ENCODE measurements around the gene LRP1.

LRP1 gene

DNA sequence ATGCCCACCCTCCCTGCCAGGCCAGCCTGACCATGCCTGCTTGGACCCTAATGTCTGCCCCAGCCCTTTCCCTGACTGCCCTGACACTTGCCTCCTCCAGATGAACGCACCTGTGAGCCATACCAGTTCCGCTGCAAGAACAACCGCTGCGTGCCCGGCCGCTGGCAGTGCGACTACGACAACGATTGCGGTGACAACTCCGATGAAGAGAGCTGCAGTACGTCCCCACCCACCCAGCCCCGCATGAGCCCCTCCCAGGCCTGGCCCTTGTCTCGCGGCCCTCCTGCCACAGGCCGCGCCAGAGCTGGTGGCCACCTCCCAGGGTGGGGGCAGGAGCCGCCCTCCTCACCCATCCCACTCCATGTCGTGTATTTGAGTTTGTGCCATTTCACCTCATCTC lies 74.0 kb downstream of the LRP1 start:
- TF ChIP-seq FOXP2 (optimal IDR thresholded peaks at IDR 0.05; ENCODE audit: borderline replicate concordance, extremely low read depth, extremely low read length, insufficient read depth) (no peak), POLR2AphosphoS5 (IDR thresholded peaks at IDR 0.05; ENCODE audit: low read depth, low read length) (no peak), TAF1 (IDR thresholded peaks at IDR 0.05; ENCODE audit: borderline replicate concordance, insufficient read depth, low read length) (no peak), SIN3A (IDR thresholded peaks at IDR 0.05; ENCODE audit: borderline replicate concordance, insufficient read depth, low read length) (no peak)
- TF ChIP-seq, protein P1, sequence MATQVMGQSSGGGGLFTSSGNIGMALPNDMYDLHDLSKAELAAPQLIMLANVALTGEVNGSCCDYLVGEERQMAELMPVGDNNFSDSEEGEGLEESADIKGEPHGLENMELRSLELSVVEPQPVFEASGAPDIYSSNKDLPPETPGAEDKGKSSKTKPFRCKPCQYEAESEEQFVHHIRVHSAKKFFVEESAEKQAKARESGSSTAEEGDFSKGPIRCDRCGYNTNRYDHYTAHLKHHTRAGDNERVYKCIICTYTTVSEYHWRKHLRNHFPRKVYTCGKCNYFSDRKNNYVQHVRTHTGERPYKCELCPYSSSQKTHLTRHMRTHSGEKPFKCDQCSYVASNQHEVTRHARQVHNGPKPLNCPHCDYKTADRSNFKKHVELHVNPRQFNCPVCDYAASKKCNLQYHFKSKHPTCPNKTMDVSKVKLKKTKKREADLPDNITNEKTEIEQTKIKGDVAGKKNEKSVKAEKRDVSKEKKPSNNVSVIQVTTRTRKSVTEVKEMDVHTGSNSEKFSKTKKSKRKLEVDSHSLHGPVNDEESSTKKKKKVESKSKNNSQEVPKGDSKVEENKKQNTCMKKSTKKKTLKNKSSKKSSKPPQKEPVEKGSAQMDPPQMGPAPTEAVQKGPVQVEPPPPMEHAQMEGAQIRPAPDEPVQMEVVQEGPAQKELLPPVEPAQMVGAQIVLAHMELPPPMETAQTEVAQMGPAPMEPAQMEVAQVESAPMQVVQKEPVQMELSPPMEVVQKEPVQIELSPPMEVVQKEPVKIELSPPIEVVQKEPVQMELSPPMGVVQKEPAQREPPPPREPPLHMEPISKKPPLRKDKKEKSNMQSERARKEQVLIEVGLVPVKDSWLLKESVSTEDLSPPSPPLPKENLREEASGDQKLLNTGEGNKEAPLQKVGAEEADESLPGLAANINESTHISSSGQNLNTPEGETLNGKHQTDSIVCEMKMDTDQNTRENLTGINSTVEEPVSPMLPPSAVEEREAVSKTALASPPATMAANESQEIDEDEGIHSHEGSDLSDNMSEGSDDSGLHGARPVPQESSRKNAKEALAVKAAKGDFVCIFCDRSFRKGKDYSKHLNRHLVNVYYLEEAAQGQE (IDR thresholded peaks at IDR 0.05; ENCODE audit: insufficient read depth in 1 of 2, low read depth in 2 of 2, low read length in 2 of 2), result no peak

DNA sequence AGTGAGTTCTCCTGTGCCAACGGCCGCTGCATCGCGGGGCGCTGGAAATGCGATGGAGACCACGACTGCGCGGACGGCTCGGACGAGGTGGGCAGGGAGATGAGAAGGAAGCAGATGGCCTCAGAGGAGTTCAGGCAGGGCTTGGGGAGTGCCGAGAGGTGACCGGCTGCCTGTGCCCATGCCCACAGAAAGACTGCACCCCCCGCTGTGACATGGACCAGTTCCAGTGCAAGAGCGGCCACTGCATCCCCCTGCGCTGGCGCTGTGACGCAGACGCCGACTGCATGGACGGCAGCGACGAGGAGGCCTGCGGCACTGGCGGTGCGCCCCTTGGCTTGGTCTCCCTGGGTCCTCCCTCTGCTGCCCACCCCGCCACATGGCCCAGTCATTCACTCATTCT lies 74.9 kb downstream of the LRP1 start:
- TF ChIP-seq TAF1 (IDR thresholded peaks at IDR 0.05; ENCODE audit: borderline replicate concordance, insufficient read depth, low read length), result no peak
- no peak for TF ChIP-seq SIN3A (IDR thresholded peaks at IDR 0.05; ENCODE audit: borderline replicate concordance, insufficient read depth, low read length)
- no peak for TF ChIP-seq FOXP2 (optimal IDR thresholded peaks at IDR 0.05; ENCODE audit: borderline replicate concordance, extremely low read depth, extremely low read length, insufficient read depth)
- TF ChIP-seq, protein P1 (IDR thresholded peaks at IDR 0.05; ENCODE audit: insufficient read depth in 1 of 2, low read depth in 2 of 2, low read length in 2 of 2), result no peak
- no peak for TF ChIP-seq POLR2AphosphoS5 (IDR thresholded peaks at IDR 0.05; ENCODE audit: low read depth, low read length)

DNA sequence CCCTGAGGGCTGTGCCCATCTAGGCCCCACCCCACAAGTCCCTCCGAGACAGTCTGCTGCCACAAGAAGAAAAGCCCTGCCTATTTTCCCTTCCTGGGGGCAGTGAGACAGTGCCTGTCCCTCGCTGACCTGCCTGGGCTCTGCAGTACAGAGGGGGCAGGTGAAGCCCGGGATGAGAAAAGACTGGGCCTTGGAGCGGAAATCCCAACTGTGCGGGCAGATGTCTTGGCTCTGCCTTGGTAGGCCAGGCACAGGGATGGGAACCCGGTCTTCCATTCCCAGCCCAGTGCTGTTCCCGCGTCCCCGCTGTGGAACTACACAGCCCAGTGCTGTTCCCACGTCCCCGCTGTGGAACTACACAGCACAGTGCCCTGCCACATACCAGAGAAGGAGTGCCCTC lies 75.5 kb downstream of the LRP1 start:
- TF ChIP-seq TAF1 (IDR thresholded peaks at IDR 0.05; ENCODE audit: borderline replicate concordance, insufficient read depth, low read length) (no peak), SIN3A (IDR thresholded peaks at IDR 0.05; ENCODE audit: borderline replicate concordance, insufficient read depth, low read length) (no peak), FOXP2 (optimal IDR thresholded peaks at IDR 0.05; ENCODE audit: borderline replicate concordance, extremely low read depth, extremely low read length, insufficient read depth) (no peak), POLR2AphosphoS5 (IDR thresholded peaks at IDR 0.05; ENCODE audit: low read depth, low read length) (no peak)
- TF ChIP-seq, protein P1 (IDR thresholded peaks at IDR 0.05; ENCODE audit: insufficient read depth in 1 of 2, low read depth in 2 of 2, low read length in 2 of 2), result no peak

DNA sequence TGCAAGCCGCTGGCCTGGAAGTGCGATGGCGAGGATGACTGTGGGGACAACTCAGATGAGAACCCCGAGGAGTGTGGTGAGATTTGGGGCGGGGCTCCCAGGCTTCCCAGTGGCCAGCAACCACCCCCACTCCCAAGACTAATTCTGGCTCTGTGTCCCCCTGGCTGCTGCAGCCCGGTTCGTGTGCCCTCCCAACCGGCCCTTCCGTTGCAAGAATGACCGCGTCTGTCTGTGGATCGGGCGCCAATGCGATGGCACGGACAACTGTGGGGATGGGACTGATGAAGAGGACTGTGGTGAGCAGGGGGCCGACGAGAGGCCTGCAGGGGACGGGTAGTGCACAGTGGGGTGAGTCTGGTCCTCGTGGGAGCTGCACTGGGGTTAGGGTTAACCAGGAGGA lies 76.2 kb downstream of the LRP1 start:
- no peak for TF ChIP-seq TAF1 (IDR thresholded peaks at IDR 0.05; ENCODE audit: borderline replicate concordance, insufficient read depth, low read length)
- no peak for TF ChIP-seq POLR2AphosphoS5 (IDR thresholded peaks at IDR 0.05; ENCODE audit: low read depth, low read length)
- TF ChIP-seq, protein P1 (IDR thresholded peaks at IDR 0.05; ENCODE audit: insufficient read depth in 1 of 2, low read depth in 2 of 2, low read length in 2 of 2), result no peak
- no peak for TF ChIP-seq SIN3A (IDR thresholded peaks at IDR 0.05; ENCODE audit: borderline replicate concordance, insufficient read depth, low read length)
- no peak for TF ChIP-seq FOXP2 (optimal IDR thresholded peaks at IDR 0.05; ENCODE audit: borderline replicate concordance, extremely low read depth, extremely low read length, insufficient read depth)

DNA sequence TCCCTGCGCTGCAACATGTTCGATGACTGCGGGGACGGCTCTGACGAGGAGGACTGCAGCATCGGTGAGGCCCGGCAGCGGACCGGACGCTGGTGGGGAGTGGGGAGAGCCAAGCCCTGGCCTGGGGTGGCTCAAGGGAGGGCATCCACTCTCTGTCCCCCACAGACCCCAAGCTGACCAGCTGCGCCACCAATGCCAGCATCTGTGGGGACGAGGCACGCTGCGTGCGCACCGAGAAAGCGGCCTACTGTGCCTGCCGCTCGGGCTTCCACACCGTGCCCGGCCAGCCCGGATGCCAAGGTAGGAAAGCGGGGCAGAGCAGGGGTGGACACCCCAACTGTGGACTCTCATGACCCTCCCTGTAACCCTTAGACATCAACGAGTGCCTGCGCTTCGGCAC lies 76.9 kb downstream of the LRP1 start:
- TF ChIP-seq FOXP2 (optimal IDR thresholded peaks at IDR 0.05; ENCODE audit: borderline replicate concordance, extremely low read depth, extremely low read length, insufficient read depth) (no peak), SIN3A (IDR thresholded peaks at IDR 0.05; ENCODE audit: borderline replicate concordance, insufficient read depth, low read length) (no peak), POLR2AphosphoS5 (IDR thresholded peaks at IDR 0.05; ENCODE audit: low read depth, low read length) (no peak), TAF1 (IDR thresholded peaks at IDR 0.05; ENCODE audit: borderline replicate concordance, insufficient read depth, low read length) (no peak)
- TF ChIP-seq, protein P1 (IDR thresholded peaks at IDR 0.05; ENCODE audit: insufficient read depth in 1 of 2, low read depth in 2 of 2, low read length in 2 of 2), result no peak

Data from PFSK-1 (cell line).